HUDEP-2 (cell line): ENCODE measurements around the gene FITM1.

Experiments
- DNase-seq, 76 experiments: peaks; one replicate each; lab custom pipeline; 2025; ENCODE audit not compliant: unreplicated experiment in 76 of 76; lab: John Stamatoyannopoulos, UW

Gene FITM1

GRCh38 chr14:24179961-24180796 lies 49.7 kb downstream of the FITM1 start:
- no peak for DNase-seq

GRCh38 chr14:24181371-24182077 lies 51.1 kb downstream of the FITM1 start:
- no peak for DNase-seq
